NCI-H2227 (cell line): ENCODE results near the gene CENPW.
A peak's percentile ranks its signal among the peaks of the same experiment; 100 is the strongest.

ENCODE experiments used
- DNase-seq: peaks from one replicate; lab custom pipeline; 2025; ENCODE audit not compliant: unreplicated experiment; lab: John Stamatoyannopoulos, UW

The CENPW gene

GRCh38 chr6:126339796-126340609 lies at the start of gene CENPW:
Gene CENPW, plus strand, starts transcription at chr6:126340115. Its CDS starts 159 bp downstream, at chr6:126340274.
- peak; percentile 89 for DNase-seq

- DNase-seq = no peak
Observed at GRCh38 chr6:126293891-126294524, 45.9 kb upstream of the CENPW start.

GRCh38 chr6:126300126-126300525 lies 39.8 kb upstream of the CENPW start:
- no peak for DNase-seq

GRCh38 chr6:126300735-126301134 lies 39.2 kb upstream of the CENPW start:
- no peak for DNase-seq

- DNase-seq = no peak
Observed at GRCh38 chr6:126302191-126302590, 37.7 kb upstream of the CENPW start.

GRCh38 chr6:126307849-126308248 lies 32.1 kb upstream of the CENPW start:
- peak; percentile 0 for DNase-seq

- no peak for DNase-seq
Observed at GRCh38 chr6:126308362-126308761, 31.6 kb upstream of the CENPW start.

- no peak for DNase-seq
Observed at GRCh38 chr6:126312013-126312665, 27.8 kb upstream of the CENPW start.

GRCh38 chr6:126313941-126314340 lies 26.0 kb upstream of the CENPW start:
- DNase-seq = no peak

- DNase-seq = no peak
Observed at GRCh38 chr6:126318797-126319196, 21.1 kb upstream of the CENPW start.

- DNase-seq = no peak
Observed at GRCh38 chr6:126333729-126334128, 6.2 kb upstream of the CENPW start.

GRCh38 chr6:126335210-126335609 lies 4.7 kb upstream of the CENPW start:
- DNase-seq = no peak

GRCh38 chr6:126337323-126337722 lies 2.6 kb upstream of the CENPW start:
- DNase-seq = no peak

GRCh38 chr6:126341126-126341525 lies 1.2 kb downstream of the CENPW start:
- DNase-seq = no peak

- DNase-seq = no peak
Observed at GRCh38 chr6:126344181-126344580, 4.3 kb downstream of the CENPW start.

- DNase-seq = no peak
Observed at GRCh38 chr6:126351960-126352359, 12.0 kb downstream of the CENPW start.

GRCh38 chr6:126352514-126352913 lies 12.6 kb downstream of the CENPW start:
- no peak for DNase-seq

GRCh38 chr6:126356526-126356925 lies 16.6 kb downstream of the CENPW start:
- DNase-seq = no peak

- DNase-seq = no peak
Observed at GRCh38 chr6:126359936-126360537, 20.1 kb downstream of the CENPW start.

GRCh38 chr6:126361832-126362440 lies 22.0 kb downstream of the CENPW start:
- no peak for DNase-seq

- no peak for DNase-seq
Observed at GRCh38 chr6:126367849-126368248, 27.9 kb downstream of the CENPW start.
